ENCODE data around the gene NTNG2.

- no peak for TF ChIP-seq CTCF (IDR thresholded peaks at IDR 0.05)
- TF ChIP-seq POLR2A (IDR thresholded peaks at IDR 0.05) = no peak
Measured at GRCh38 chr9:132231019-132231701, 69.3 kb downstream of the NTNG2 start.
